OCI-LY3 (cell line): ENCODE measurements around the gene AUTS2.

ENCODE experiments used
- CTCF ChIP-seq: fragments of 200-600, 300-600 bp; sonication (generic); IDR thresholded peaks from 2 replicates; pipeline ENCODE4 v1.5.1; 2014; ENCODE audit warnings: antibody characterized with exemption, low read length, low read depth
- EZH2phosphoT487 ChIP-seq: fragments of 200-600 bp; shearing (Covaris generic); IDR thresholded peaks from 2 replicates; pipeline ENCODE4 v1.6.1; 2018; ENCODE audit warnings: antibody characterized with exemption, mixed run types, low read depth

- TF ChIP-seq CTCF: no peak
- TF ChIP-seq EZH2phosphoT487: no peak
These were observed 727.3 kb downstream of the AUTS2 start for GRCh38 chr7:70325509-70326101.
